GM12873 (cell line): ENCODE results near the gene ANO7.

Experiments used
- CTCF ChIP-seq: IDR thresholded peaks from 2 replicates; pipeline ENCODE4 v1.5.1; 2012; ENCODE audit warnings: low read depth, mild to moderate bottlenecking, moderate library complexity, low read length, control low read depth; ENCODE audit not compliant: insufficient read depth; ENCODE audit errors: missing control alignments

ANO7 gene

GRCh38 chr2:241185961-241186360 lies 2.5 kb upstream of the ANO7 start:
- no peak for TF ChIP-seq CTCF

GRCh38 chr2:241187101-241187917 lies 1.2 kb upstream of the ANO7 start:
- TF ChIP-seq CTCF = no peak

GRCh38 chr2:241187918-241188234 lies 601 bp upstream of the ANO7 start:
- no peak for TF ChIP-seq CTCF

GRCh38 chr2:241189093-241189855 lies 797 bp downstream of the ANO7 start:
- TF ChIP-seq CTCF = no peak

- no peak for TF ChIP-seq CTCF
Observed at GRCh38 chr2:241189856-241190201, 1.4 kb downstream of the ANO7 start.

GRCh38 chr2:241190291-241190981 lies 2.0 kb downstream of the ANO7 start:
- TF ChIP-seq CTCF = no peak

GRCh38 chr2:241191081-241191480 lies 2.6 kb downstream of the ANO7 start:
- TF ChIP-seq CTCF = no peak
